Tibial nerve (tissue), 4 donors: ENCODE data around the gene CYB561D1.

Experiments used
- CTCF ChIP-seq, 5 experiments: fragments of 200-600 bp in 3 of 5; fragments of 450-650 bp in 2 of 5; sonication (generic) in 3 of 5; IDR thresholded peaks; one replicate each; pipeline ENCODE4 v1.5.1; 2016 to 2019; ENCODE audit warnings: antibody characterized with exemption in 5 of 5, mild to moderate bottlenecking in 3 of 5, moderate library complexity in 2 of 5
- EP300 ChIP-seq, 2 donors: sonication (generic); formaldehyde crosslinking; IDR thresholded peaks; one replicate each; pipeline ENCODE4 v1.6.1; 2017; ENCODE audit warnings: antibody characterized with exemption in 2 of 2, mild to moderate bottlenecking in 1 of 2
- POLR2A ChIP-seq, 2 donors: fragments of 450-650 bp; IDR thresholded peaks; one replicate each; pipeline ENCODE4 v1.6.1; 2017; ENCODE audit warnings: antibody characterized with exemption in 2 of 2, mild to moderate bottlenecking in 2 of 2, moderate library complexity in 2 of 2

GRCh38 chr1:109497449-109498160, 3.7 kb downstream of the CYB561D1 start:
- TF ChIP-seq POLR2A (IDR thresholded peaks at IDR 0.05) (no peak), CTCF (IDR thresholded peaks at IDR 0.05) (no peak), EP300 (IDR thresholded peaks at IDR 0.05) (no peak)
